GM12878 (cell line): Measurements from ENCODE around the gene STK26. TPM values are rescaled to one million over a fixed set of nuclear protein-coding genes. Genes with fewer than 3 reads are reported as not detected.

Experiments
- ATAC-seq: fragments of 200-7000 bp; cut with Tn5 transposase; 3 replicates; pipeline ENCODE4 v1.9.1; 2020; ENCODE audit warnings: mild to moderate bottlenecking, moderate library complexity
- BruUV-seq: library from RNA; stranded (reverse); fragments of 400-500 nt; replicated peaks from 2 replicates; lab custom pipeline; 2021; lab: Mats Ljungman, UMichigan
- CTCF ChIA-PET: fragments of 300-600 bp; sonication (Branson Sonifier 250); formaldehyde crosslinking; extraction: SDS; loops from one replicate; lab custom pipeline; 2021; ENCODE audit warnings: inconsistent platforms; lab: Yijun Ruan, JAX
- POLR2A ChIA-PET: fragments of 350-600 bp; formaldehyde crosslinking; extraction: SDS; loops from one replicate; lab custom pipeline; 2021; ENCODE audit warnings: inconsistent platforms; lab: Charles Lee
- RAD21 ChIA-PET: fragments of 300-600 bp; sonication (Branson Sonifier 250); formaldehyde crosslinking; loops from one replicate; lab custom pipeline; 2023; ENCODE audit warnings: antibody characterized with exemption; ENCODE audit not compliant: unreplicated experiment; lab: Charles Lee
- SMC1A ChIA-PET: fragments of 300-600 bp; sonication (Branson Sonifier 250); formaldehyde crosslinking; loops from one replicate; lab custom pipeline; 2023; ENCODE audit not compliant: unreplicated experiment, uncharacterized antibody; lab: Charles Lee
- DNase-seq: peaks from one replicate; pipeline ENCODE4 v3.0.0-alpha.2; 2011; ENCODE audit warnings: low read depth, low spot score
- FAIRE-seq: peaks from 3 replicates; lab custom pipeline; 2011; peaks lifted over from hg19 to GRCh38; lab: Jason Lieb, UNC
- H2AFZ ChIP-seq: 2 replicates; pipeline ENCODE4 v1.6.0; 2011; ENCODE audit warnings: low read depth, low read length, control low read depth; ENCODE audit not compliant: control insufficient read depth
- H3K27ac ChIP-seq: 2 replicates; pipeline ENCODE4 v1.5.1; 2011; ENCODE audit warnings: control low read depth; ENCODE audit not compliant: control insufficient read depth, insufficient read depth
- H3K27me3 ChIP-seq, 2 experiments: replicated peaks in 1 of 2; 2 replicates each; pipeline versions ENCODE4 v1.6.0 to v1.6.1; 2011; ENCODE audit warnings: low read length in 1 of 2; ENCODE audit not compliant: control insufficient read depth in 2 of 2, insufficient read depth in 2 of 2
- H3K36me3 ChIP-seq, 2 experiments: 2 replicates each; pipeline ENCODE4 v1.5.1; 2011; ENCODE audit warnings: low read length in 1 of 2; ENCODE audit not compliant: control insufficient read depth in 2 of 2, insufficient read depth in 2 of 2
- H3K4me1 ChIP-seq: 2 replicates; pipeline ENCODE4 v1.6.1; 2011; ENCODE audit warnings: mild to moderate bottlenecking, low read length, moderate library complexity, mixed read lengths; ENCODE audit not compliant: control insufficient read depth, insufficient read depth
- H3K4me2 ChIP-seq: 2 replicates; pipeline ENCODE4 v1.6.0; 2011; ENCODE audit warnings: control low read depth; ENCODE audit not compliant: control insufficient read depth, insufficient read depth
- H3K4me3 ChIP-seq: fragments of 200-600 bp; sonication (generic); 2 replicates; pipeline ENCODE4 v1.5.1; 2016
- H3K79me2 ChIP-seq: 2 replicates; pipeline ENCODE4 v1.6.0; 2011; ENCODE audit warnings: low read length; ENCODE audit not compliant: control insufficient read depth, insufficient read depth
- H3K9ac ChIP-seq: 2 replicates; pipeline ENCODE4 v1.8.0; 2011; ENCODE audit warnings: low read length, control low read depth, mixed read lengths; ENCODE audit not compliant: control insufficient read depth, insufficient read depth
- H3K9me3 ChIP-seq: replicated peaks from 3 replicates; pipeline ENCODE4 v1.5.1; 2011; ENCODE audit warnings: mild to moderate bottlenecking, low read length; ENCODE audit not compliant: control insufficient read depth, insufficient read depth
- H4K20me1 ChIP-seq: 2 replicates; pipeline ENCODE4 v1.6.0; 2011; ENCODE audit not compliant: control insufficient read depth, insufficient read depth
- NFYB ChIP-seq: IDR thresholded peaks from 2 replicates; pipeline ENCODE4 v1.6.1; 2011; ENCODE audit warnings: low read depth, mild to moderate bottlenecking, low read length, improper control_type of control experiment, moderate library complexity; ENCODE audit not compliant: insufficient read depth
- POLR2A ChIP-seq: IDR thresholded peaks from 2 replicates; pipeline ENCODE4 v1.6.1; 2011; ENCODE audit warnings: low read depth, mild to moderate bottlenecking, low read length
- PRDM15 ChIP-seq: fragments of 450-650 bp; formaldehyde crosslinking; IDR thresholded peaks from 2 replicates; pipeline ENCODE4 v1.4.0; 2020; ENCODE audit warnings: mild to moderate bottlenecking, moderate library complexity
- RAD21 ChIP-seq: IDR thresholded peaks from 2 replicates; pipeline ENCODE4 v1.6.1; 2011; ENCODE audit warnings: mild to moderate bottlenecking, low read depth, low read length, moderate library complexity; ENCODE audit not compliant: insufficient read depth
- in situ Hi-C: fragments of 300-500 bp; cut with MboI; formaldehyde crosslinking; loops from 9 replicates; pipeline ENCODE4 v1.14.3; 2018; ENCODE audit warnings: mixed read lengths
- intact Hi-C: fragments of 100-400 bp; cut with micrococcal nuclease; formaldehyde crosslinking; loops from one replicate; pipeline ENCODE4 v1.14.2; 2022; ENCODE audit not compliant: unreplicated experiment
- polyA plus RNA-seq, 11 experiments: library from polyadenylated mRNA; depleted of rRNA in 4 of 11; unstranded in 6 of 11; stranded (reverse) in 5 of 11; fragments of >200 nt; fragmentation: Nextera tagmentation in 4 of 11; fragmentation: Illumina TruSeq in 1 of 11; extraction: Ambion mirVana in 4 of 11; extraction: Trizol in 1 of 11; gene quantifications; 1 replicate in 1 of 11; 2 replicates in 10 of 11; pipeline versions ENCODE4 v1.2.1 to v1.2.3, GENCODE V29; 2011 to 2016; ENCODE audit warnings: inconsistent platforms in 2 of 11, missing spikeins in 2 of 11, low read depth in 1 of 11
- total RNA-seq, 4 experiments: library from RNA; depleted of rRNA in 3 of 4; stranded (reverse); fragments of >200 nt in 3 of 4; fragmentation: Illumina TruSeq in 1 of 4; extraction: Trizol in 1 of 4; gene quantifications; 2 replicates each; pipeline versions ENCODE4 v1.2.1 to v1.2.3, GENCODE V29; 2013 to 2021
- TF ChIP-seq, protein P1 (sequence below): fragments of 450-650 bp; IDR thresholded peaks from 2 replicates; pipeline ENCODE4 v1.6.1; 2017; ENCODE audit warnings: borderline replicate concordance
- TF ChIP-seq, protein P2 (sequence below): IDR thresholded peaks from 2 replicates; pipeline ENCODE4 v1.6.1; 2011; ENCODE audit warnings: low read depth, low read length, improper control_type of control experiment, borderline replicate concordance

STK26 gene
- total and polyA plus RNA-seq, 10 of the 15 experiments (the other 5 are each of a cell fraction or from before 2014, with no cell fraction given) = 30.4 to 78.6 (median 58.8) TPM

GRCh38 chrX:132114607-132115006 is 91.5 kb downstream of the STK26 start:
- FAIRE-seq = no peak
- H3K4me1 ChIP-seq = no peaks in the 10 kb centered on the region
- no peak overlapping the region for H3K9ac ChIP-seq
- no peaks in the 10 kb centered on the region for H3K27me3 ChIP-seq
- ATAC-seq = no peak
- no peaks in the 10 kb centered on the region for H3K9me3 ChIP-seq
- POLR2A ChIA-PET = no interaction called here
- intact Hi-C loops = loop anchor here (5.0 kb wide), 1 partner anchor 47 kb away; no protein-coding TSS in a partner anchor
- TF ChIP-seq RAD21 (no peak), PRDM15 (CRISPR knock-in tag) (no peak), POLR2A (no peak), NFYB (no peak)
- TF ChIP-seq, protein P1, sequence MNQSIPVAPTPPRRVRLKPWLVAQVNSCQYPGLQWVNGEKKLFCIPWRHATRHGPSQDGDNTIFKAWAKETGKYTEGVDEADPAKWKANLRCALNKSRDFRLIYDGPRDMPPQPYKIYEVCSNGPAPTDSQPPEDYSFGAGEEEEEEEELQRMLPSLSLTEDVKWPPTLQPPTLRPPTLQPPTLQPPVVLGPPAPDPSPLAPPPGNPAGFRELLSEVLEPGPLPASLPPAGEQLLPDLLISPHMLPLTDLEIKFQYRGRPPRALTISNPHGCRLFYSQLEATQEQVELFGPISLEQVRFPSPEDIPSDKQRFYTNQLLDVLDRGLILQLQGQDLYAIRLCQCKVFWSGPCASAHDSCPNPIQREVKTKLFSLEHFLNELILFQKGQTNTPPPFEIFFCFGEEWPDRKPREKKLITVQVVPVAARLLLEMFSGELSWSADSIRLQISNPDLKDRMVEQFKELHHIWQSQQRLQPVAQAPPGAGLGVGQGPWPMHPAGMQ = no peak
- TF ChIP-seq, protein P2, sequence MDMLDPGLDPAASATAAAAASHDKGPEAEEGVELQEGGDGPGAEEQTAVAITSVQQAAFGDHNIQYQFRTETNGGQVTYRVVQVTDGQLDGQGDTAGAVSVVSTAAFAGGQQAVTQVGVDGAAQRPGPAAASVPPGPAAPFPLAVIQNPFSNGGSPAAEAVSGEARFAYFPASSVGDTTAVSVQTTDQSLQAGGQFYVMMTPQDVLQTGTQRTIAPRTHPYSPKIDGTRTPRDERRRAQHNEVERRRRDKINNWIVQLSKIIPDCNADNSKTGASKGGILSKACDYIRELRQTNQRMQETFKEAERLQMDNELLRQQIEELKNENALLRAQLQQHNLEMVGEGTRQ = no peak
- no peak overlapping the region for H3K27ac ChIP-seq
- no peak overlapping the region for H3K4me2 ChIP-seq
- DNase-seq = no peak
- no peaks in the 10 kb centered on the region for H3K36me3 ChIP-seq
- RAD21 ChIA-PET = no interaction called here
- H3K4me3 ChIP-seq = no peak overlapping the region
- no peak overlapping the region for H2AFZ ChIP-seq
- SMC1A ChIA-PET = no interaction called here
- H3K79me2 ChIP-seq = no peaks in the 10 kb centered on the region
- in situ Hi-C loops = no loop called here
- no peaks in the 10 kb centered on the region for H4K20me1 ChIP-seq
- CTCF ChIA-PET = interaction anchor here (0.9 kb wide), 1 partner anchor 273 kb away, joined by 3 read pairs; no protein-coding TSS in a partner anchor
- no TSS peak for BruUV-seq
